GM13977 (cell line): ENCODE measurements around the gene KCNN4.

Source experiments
- DNase-seq: peaks from one replicate; pipeline ENCODE4 v3.0.0; 2012; ENCODE audit warnings: low spot score
- CTCF ChIP-seq: IDR thresholded peaks from 2 replicates; pipeline ENCODE4 v1.5.1; 2012; ENCODE audit warnings: mild to moderate bottlenecking, control low read depth; ENCODE audit not compliant: insufficient read depth; ENCODE audit errors: extremely low read depth, missing control alignments
- in situ Hi-C: fragments of 300-500 bp; cut with MboI; formaldehyde crosslinking; loops from one replicate; pipeline ENCODE4 v1.12.0; 2022; ENCODE audit warnings: low sequenced_read_pairs, low pct_unique_long_range_greater_than_20kb, mixed read lengths, inconsistent platforms; ENCODE audit not compliant: unreplicated experiment

KCNN4 gene

GRCh38 chr19:43741075-43741825, 39.5 kb downstream of the KCNN4 start:
- in situ Hi-C loops: loop anchor here (10.0 kb wide), 1 partner anchor 64 kb away; the partner anchor contains the start of gene LYPD5
- DNase-seq: no peak
- TF ChIP-seq CTCF: no peak

DNA sequence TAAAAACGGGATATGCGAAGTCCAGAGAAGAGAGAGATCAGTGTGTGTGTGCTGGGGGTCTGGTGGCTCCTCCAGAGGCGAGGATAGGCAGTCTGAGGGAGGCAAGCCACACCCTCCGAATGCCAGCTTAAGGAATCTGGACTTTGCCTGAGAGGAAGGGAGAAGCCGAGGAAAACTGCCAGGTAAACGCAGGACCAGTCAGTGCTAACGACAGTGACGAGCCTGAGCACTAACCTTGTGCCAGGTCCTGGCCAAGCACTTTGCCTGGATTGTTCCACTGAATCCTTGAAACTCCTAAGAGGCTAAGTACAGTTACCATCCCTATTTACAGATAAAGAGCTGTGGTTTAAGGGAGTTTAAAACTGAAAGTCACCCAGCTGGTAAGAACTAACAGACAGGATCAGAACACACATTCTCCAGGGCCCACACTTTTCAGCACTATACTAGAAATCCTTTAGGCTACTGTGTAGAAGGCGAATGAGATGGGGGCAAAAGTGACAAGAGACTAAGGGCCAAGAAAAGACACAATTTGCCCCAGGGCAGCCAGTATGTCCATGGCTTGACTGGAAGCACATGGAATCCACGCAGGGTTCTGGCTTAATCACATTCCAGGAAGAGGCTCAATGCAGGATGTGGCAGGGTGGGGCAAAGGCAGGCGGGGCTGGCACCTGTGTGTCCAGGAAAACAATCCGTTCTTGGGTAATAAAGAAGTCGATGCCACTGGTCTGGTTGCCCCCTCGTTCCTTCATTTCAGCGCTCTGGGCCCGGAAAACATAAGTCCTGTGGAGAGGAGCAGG, 41.1 kb downstream of the KCNN4 start:
- no peak for TF ChIP-seq CTCF
- in situ Hi-C loops: loop anchor here (10.0 kb wide), 1 partner anchor 65 kb away; the partner anchor contains the start of gene LYPD5
- DNase-seq: no peak

DNA sequence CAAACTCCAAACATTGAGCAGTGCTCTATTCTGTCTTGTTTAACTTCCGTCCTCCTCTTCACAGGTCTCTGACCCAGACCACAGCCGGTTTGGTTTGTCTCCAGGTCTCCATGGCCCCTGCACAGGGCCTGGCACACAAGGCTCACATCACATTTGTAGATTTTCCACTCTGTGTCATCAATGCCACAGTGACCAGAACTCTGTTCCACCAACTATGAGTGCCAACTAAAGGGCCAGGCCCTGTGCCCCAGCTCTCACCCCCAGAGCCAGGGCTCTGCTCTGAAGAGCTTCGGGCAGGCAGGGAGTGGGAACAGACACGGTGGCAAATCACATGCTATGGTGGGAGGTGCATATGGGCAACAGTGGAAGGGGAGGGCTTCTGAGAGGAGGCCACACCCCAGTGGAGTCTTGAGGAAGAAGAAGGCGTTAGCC, 42.0 kb downstream of the KCNN4 start:
- no peak for DNase-seq
- TF ChIP-seq CTCF: no peak
- in situ Hi-C loops: no loop called here

DNA sequence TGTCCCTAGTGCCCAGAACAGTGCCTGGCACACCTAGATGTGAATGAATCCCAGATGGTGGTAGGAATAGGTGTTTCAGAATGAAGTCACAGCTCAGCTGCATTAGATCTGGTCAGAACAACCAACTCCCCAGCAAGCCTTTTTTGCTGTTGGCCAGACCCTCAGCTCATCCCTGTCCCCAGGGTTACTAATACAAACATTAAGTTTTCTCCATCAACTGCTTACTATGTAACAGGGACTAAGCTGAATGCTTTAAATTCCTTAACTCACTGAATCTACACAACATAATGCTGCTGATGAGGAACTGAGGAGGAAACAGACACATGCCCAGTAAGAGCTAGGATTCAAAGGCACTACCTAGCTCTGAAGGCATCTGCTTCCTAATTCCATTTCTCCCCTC, 44.8 kb downstream of the KCNN4 start:
- DNase-seq: no peak
- in situ Hi-C loops: no loop called here
- TF ChIP-seq CTCF: no peak

GRCh38 chr19:43735013-43735412, 45.8 kb downstream of the KCNN4 start:
- TF ChIP-seq CTCF: no peak
- DNase-seq: no peak
- in situ Hi-C loops: no loop called here

GRCh38 chr19:43731846-43732245, 48.9 kb downstream of the KCNN4 start:
- TF ChIP-seq CTCF: no peak
- no peak for DNase-seq
- in situ Hi-C loops: no loop called here
